HG03457 (cell line): ENCODE results near the gene AVEN.
"Not testable (repeated sequence)": the region's sequence is repeated elsewhere in the genome, so short reads cannot be mapped to it uniquely, and the experiment has no call there.

Experiments used
- ATAC-seq: cut with Tn5 transposase; IDR thresholded peaks from one replicate; pipeline ENCODE4 v1.9.1; 2021; ENCODE audit warnings: moderate number of reproducible peaks; ENCODE audit not compliant: unreplicated experiment

The AVEN gene

DNA sequence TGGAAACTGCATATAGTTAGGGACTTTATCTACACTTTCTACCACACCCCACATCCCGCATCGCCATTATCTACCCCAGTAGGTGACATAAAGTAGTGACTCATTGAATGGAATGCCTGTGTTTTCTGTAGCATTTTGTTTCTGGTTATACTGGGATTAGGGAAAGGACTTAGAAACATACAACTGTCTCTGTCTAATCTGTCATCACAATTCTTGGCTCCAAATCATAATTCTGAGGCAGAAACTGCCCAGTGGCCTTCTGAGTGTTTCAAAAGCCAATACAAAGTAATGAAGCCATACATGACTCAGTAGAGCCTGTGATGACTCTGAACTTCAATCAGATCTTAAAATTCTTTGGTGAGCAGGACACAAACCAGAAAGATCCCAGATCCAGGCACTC lies 186.4 kb downstream of the AVEN start:
- ATAC-seq: no peak

DNA sequence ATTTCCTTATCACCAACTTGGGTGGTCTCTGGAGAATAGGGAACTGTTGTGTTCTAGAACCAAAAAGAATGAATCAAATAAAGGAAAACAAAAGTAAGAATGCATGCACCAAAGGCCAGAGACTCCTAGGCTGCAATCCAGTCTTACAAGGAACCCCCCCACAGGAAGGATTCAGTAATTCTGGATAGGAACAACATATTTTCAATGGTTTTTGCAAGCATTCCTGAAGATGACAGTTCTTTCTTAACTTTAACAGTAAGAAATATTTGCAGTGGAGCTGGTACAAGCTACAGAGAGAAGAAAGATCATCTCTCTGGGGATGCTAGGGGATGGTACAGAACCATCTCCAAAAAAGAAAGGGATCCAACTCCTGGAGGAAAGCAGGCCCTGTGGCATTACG lies 186.9 kb downstream of the AVEN start:
- no peak for ATAC-seq

DNA sequence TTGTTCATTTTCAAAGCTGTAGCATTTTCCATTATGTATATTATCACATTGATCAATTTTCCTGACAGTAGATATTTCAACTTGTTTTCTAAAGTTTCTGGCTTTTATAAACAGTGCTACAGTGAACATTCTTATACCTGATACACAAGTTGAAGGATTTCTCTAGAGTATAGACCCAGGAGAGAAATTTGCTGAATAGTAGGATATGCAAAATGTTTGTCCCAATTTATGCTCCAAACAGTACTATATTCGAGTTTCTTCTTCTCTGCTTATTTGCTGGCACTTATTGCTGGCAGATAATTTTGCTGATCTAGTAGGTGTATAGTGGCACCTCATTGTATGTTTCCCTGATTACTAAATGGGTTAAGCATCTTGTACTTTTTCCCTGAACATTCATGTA lies 187.9 kb downstream of the AVEN start:
- ATAC-seq: no peak

DNA sequence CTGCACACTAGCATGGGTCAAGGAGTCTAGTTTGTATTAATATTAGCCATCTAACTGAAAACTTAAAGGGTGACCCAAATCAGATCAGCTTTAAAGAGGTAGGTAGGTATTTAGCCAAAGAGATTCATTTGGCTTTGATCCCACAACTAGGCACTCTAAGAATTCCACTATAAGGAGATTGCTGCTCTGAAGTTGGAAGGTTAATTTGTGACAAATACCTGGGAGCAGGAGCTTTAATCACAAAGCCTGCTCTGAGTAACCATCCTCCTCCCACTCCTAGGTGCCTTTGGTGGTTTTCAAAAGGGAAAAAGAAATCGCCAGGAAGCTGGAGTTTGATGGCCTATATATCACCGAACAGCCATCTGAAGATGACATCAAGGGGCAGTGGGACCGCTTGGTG lies 191.0 kb downstream of the AVEN start:
- no peak for ATAC-seq

DNA sequence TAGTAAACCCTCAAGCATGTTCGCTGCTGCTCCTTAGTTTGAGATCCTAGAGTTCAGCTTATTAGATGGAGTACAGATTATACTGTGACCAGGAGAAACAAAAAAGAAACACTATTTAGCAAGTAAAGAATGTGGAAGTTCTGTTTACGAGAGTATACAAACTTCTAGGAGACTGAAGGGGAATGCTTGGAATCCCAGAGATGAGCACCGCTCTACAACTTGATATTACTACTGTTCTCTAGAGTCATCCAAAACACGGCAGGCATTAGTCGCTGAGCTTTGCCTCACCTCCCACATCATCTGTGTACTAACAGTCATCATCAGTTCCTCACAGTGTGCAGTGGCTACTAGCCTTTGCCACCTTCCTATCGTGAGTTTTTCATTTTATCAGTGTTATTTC lies 192.1 kb downstream of the AVEN start:
- ATAC-seq: no peak

DNA sequence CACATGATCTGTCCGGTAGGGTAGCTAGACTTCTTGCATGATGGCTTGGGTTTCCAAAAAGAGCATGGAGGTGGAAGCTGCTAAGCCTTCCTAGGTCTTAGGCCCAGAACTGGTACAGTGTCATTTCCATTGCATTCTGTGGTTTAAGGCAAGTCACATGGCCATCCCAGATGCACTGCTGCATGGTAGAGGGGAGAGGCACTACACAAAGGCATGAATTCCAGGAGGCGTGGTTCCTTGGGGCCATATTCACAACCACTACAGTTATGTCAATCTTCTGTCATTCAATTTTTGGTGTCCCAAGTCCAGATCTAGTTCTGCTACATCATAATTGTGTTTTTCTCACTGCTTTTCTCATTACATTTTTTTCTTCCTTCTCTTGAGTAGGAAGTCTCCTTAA lies 192.9 kb downstream of the AVEN start:
- no peak for ATAC-seq

DNA sequence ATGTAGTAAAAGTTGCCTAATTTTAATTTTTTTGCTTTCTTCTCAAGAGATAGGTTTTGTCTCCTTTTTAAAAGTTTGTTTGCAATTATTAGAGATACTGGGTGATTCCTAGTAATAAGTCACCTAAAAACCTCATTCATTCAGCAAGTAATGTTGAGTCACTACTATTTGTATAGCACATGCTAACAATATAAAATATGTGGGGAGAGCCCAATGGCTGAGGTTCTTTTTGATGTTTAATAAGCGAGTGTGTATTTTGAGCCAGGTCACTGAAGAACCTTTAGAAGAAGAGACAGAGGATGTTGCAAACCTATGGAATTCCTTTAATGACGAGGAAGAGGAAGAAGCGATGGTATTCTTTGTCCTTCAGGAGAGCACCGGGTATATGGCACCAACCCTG lies 194.4 kb downstream of the AVEN start:
- ATAC-seq: no peak

DNA sequence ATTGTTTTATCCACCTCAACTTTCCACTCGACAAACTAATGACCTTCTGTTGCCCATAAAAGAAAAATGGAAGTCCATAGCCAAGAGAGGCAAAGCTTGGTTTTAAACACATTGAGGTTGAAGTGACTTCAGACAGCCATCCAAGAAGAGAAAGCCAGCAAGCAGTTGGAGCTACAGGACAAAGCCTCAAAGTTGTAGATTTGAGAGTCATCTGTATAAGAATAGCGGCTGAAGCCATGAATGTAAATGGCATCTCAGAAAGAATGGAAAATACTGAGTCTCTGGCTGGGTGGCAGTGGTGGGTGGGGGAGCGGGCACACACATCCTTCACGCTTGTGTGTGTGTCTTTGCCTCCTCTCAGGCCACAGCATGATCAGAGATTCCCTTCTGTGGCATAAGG lies 194.8 kb downstream of the AVEN start:
- no peak for ATAC-seq

DNA sequence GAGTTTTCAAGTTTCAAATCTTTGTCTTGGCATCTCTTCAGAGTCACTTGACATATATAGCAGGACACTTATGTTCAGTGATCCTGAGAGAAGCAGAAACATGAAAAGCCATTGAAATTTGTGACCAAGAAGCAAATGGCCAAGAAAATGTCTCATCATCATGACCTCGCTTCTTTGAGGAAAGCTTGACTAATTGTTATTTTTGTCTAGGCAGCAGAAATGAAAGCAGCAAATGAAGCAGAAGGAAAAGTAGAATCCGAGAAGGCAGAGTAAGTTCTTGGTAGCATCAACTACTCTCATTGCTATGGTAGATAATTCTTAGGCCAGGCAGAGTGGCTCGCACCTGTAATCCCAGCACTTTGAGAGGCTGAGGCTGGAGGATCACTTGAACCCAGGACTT lies 198.4 kb downstream of the AVEN start:
- no peak for ATAC-seq

DNA sequence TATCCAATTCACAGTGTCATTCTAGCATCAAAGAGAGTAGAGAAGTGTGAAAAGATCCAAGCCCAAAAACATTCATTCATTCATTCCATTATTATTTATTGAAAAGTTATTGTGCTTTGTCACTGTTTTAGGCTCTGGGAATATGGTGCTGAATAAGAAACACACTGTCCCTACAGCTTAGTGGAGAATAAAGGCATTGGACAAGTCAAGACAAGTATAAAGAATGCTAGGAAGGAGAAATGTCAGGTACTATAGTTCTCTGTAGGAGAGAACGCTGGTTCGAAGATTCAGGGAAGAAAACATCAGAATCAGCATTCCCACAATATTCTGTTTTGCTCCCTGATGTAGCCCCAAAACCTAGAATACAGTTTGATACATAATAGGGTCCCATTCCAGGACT lies 199.5 kb downstream of the AVEN start:
- ATAC-seq: no peak

DNA sequence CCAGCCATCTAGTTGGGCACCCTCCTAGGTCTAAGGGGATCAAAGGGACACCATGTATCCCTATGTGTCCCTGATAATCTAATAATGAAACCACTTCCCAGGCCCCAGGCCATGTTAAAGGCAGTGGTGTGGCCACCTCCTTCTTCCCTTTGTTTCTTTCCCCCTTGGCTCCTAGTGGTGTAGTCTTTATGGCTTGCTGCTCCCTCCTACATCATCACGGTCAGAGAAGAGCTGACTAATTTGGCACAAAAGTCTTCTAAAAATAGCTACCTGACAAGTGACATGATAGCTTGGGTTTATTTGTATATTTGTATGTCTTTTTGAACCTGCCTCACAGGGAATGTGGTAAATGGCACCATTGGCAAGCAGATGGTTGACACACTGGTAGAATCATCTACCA lies 201.7 kb downstream of the AVEN start:
- ATAC-seq: no peak

DNA sequence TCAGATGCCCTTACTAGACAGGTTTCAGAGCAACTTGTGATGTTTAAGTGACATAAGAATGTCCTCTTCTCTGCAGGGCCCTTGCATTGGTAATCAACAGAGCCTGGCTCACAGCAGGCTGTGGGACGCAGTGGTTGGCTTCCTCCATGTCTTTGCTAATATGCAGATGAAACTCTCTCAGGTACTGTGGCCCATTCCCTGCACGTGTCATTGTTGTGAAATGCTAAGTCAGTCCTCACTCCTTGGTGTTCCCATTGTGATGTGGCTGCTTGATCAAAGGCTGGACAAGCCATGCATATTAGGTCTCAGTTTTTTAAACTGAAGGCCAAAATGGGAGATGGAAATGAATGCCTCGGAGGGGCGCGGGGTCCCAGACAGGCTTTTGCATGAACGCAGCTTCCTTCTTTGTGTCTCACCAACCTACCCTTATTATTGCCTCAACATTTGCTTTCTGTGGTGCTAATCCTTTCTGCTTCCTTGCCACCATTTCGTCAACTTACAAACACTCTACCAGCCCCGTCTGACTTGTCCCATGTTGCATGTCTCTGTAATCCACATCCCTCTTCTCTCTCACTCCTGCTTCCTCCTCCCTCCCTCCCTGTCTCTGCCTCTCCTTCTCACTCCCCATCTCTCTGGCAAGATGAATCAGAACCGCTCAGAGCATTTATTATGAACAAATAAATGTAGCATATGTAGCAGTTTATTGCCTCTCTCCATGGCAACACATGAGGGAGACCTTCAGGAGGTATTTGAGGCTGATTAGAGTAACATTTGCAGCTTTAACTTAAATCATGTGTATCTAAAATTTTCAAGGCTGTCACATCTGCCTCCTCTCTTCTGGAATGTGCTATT lies 203.9 kb downstream of the AVEN start:
- no peak for ATAC-seq

DNA sequence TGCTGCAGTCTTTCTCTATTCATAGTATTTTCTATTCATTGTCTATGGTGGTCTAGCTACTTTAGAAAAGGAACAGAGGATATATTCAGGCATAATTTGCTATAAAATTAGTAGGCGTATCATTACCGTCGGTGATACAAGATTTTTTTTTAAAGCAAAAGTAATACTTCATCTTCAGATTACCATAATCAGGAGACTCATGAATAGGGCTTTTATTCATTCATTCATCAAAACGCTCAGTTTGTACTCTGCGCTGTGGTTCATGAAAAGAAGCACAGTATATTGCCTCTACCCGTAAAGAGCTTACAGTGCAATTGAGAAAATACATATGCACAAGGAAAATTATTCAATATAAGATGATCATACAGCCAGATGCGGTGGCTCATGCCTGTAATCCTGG lies 207.4 kb downstream of the AVEN start:
- no peak for ATAC-seq

DNA sequence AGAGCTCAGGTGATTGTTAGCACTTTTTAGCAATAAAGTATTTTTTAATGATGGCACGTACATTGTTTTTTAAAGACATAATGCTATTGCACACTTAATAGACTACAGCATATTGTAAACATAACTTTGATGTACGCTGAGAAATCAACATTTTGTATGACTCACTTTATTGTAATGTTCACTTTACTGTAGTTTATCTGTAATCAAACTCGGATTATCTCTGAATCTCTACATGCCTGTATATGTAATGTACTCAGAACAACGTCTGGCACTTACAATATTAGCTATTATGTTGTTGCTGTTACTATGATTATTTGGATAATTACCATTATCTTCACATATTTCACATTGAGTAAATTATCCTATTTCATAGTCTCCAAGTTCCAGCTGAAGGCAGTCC lies 208.7 kb downstream of the AVEN start:
- no peak for ATAC-seq

DNA sequence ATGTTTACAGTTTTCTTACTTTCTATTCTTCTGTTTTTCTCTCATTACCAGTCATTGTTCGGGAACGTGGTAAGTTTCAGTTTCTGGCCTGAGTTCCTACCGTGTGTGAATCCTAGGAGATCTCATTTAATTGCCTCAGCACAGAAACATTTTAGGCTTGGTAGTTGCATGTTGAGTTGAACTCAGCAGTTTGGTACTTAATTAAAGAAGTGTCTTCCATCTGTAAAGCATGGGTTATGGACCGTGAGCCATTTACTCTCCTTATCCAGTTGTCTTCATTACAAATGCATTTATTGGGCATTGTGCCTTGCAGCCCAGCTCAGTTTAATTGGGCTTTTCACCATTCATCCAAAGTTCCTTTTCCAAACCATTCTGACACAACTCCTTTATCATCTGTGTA lies 212.8 kb downstream of the AVEN start:
- no peak for ATAC-seq

DNA sequence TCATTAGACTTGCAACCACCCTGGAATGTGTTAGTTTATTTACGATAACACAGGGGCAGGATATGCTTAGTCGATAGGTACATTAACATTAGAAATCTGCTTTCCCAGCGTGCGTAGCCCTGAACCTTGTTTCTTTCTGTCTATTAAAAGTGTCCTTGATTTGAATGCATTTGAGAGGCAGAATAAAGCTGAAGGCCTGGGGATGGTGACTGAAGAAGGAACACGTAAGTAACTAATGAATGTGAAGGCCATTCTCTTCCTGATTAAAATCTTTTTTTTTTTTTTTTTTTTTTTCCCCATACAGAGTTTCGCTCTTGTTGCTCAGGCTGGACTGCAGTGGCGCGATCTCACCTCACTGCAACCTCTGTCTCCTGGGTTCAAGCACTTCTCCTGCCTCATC lies 213.6 kb downstream of the AVEN start:
- no peak for ATAC-seq

DNA sequence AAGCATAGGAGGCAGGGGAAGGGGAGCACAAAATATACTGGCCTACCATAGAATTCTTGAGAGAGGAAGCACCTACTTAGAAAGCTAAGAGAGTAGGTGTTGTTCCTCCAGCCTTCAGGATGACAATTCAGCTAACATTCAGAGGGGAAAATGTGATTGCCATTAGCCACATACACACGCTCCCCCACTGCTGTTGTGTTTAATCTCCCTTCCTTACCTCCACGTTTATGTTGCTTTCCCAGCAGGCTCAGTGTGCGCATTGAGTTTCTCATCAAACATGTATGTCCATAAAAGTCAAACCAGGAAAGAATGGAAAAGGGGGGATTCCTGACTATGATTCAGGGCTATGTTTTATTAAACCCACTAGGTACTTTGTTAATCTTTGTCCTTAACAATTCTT lies 215.9 kb downstream of the AVEN start:
- ATAC-seq: no peak

DNA sequence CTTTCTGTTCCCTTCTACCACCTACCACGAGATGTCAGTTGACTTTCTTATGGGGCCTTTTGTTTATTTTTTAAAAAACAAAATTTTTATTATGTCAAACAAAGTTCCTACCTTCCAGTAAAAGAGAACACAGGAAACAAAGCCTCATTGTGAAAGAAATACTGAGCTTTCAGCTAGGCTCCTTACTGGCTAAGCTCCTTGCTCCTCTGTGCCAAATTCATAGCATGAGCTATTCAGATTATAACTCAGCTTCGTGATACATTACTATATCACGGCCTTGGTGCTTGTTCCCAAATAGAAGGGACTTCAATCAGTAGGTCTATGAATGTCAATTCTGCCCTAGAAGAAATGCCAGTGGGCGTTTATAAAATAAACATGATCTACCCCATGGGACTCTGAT lies 216.5 kb downstream of the AVEN start:
- ATAC-seq: no peak

DNA sequence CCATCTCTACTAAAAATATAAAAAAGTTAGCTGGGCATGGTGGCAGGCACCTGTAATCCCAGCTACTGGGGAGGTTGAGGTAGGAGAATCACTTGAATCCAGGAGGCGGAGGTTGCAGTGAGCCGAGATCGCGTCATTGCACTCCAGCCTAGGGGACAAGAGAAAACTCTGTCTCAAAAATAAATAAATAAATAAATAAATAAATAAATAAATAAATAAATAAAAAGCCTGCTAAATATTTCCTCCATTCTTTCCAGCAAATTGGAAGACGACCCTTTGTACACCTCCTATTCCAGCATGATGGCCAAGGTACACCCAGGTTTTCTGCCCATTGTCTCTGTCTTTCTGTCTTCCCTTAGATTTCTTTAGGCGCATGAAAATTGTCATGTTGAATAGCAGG lies 219.5 kb downstream of the AVEN start:
- not testable (repeated sequence) for ATAC-seq
